Measurements from ENCODE around the gene MTLN.

Gene MTLN

GRCh38 chr2:110180036-110180435, 32.3 kb downstream of the MTLN start:
- Histone ChIP-seq H4K20me1 (ENCODE audit: insufficient read depth) (no peaks in the 10 kb centered on the region), H3K36me3 (ENCODE audit: insufficient read depth) (no peaks in the 10 kb centered on the region), H2AFZ (ENCODE audit: low read depth) (no peak overlapping the region), H3K27me3 (ENCODE audit: insufficient read depth, low read depth) (no peaks in the 10 kb centered on the region), H3K4me1 (ENCODE audit: low read depth, poor library complexity, severe bottlenecking) (no peaks in the 10 kb centered on the region), H3K79me2 (ENCODE audit: insufficient read depth, low read depth) (no peaks in the 10 kb centered on the region), H3K27ac (no peak overlapping the region), H3K4me2 (no peak overlapping the region), H3K4me3 (IDR thresholded peaks at IDR 0.05; ENCODE audit: insufficient read depth, low read depth, low read length) (no peak overlapping the region), H3K9ac (no peak overlapping the region)
- TF ChIP-seq, protein P1, sequence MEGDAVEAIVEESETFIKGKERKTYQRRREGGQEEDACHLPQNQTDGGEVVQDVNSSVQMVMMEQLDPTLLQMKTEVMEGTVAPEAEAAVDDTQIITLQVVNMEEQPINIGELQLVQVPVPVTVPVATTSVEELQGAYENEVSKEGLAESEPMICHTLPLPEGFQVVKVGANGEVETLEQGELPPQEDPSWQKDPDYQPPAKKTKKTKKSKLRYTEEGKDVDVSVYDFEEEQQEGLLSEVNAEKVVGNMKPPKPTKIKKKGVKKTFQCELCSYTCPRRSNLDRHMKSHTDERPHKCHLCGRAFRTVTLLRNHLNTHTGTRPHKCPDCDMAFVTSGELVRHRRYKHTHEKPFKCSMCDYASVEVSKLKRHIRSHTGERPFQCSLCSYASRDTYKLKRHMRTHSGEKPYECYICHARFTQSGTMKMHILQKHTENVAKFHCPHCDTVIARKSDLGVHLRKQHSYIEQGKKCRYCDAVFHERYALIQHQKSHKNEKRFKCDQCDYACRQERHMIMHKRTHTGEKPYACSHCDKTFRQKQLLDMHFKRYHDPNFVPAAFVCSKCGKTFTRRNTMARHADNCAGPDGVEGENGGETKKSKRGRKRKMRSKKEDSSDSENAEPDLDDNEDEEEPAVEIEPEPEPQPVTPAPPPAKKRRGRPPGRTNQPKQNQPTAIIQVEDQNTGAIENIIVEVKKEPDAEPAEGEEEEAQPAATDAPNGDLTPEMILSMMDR (conservative IDR thresholded peaks at IDR 0.05; ENCODE audit: low read depth, low read length): no peak

DNA sequence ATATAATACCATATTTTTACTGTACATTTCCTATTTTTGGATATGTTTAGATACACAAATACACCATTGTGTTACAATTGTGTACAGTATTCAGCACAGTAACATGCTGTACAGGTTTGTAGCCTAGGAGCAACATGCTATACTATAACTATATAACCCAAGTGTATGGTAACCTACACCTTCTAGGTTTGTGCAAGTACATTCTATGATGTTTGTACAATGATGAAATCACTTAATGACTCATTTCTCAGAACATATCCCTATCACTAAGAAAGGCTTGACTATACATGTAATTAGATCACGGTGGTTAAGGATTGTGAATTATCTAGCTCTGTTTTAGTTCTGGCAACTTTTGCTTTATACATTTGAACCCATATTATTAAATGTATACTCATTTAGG, 38.8 kb downstream of the MTLN start:
- H3K4me3 ChIP-seq (IDR thresholded peaks at IDR 0.05; ENCODE audit: insufficient read depth, low read depth, low read length): no peak overlapping the region
- peaks cover 6% of the 10 kb centered on the region for H3K4me1 ChIP-seq (ENCODE audit: low read depth, poor library complexity, severe bottlenecking)
- TF ChIP-seq, protein P1 (conservative IDR thresholded peaks at IDR 0.05; ENCODE audit: low read depth, low read length): no peak
- H3K27me3 ChIP-seq (ENCODE audit: insufficient read depth, low read depth): no peaks in the 10 kb centered on the region
- H2AFZ ChIP-seq (ENCODE audit: low read depth): no peak overlapping the region
- no peak overlapping the region for H3K9ac ChIP-seq
- H3K4me2 ChIP-seq: no peak overlapping the region
- H3K27ac ChIP-seq: no peak overlapping the region
- H4K20me1 ChIP-seq (ENCODE audit: insufficient read depth): no peaks in the 10 kb centered on the region
- H3K79me2 ChIP-seq (ENCODE audit: insufficient read depth, low read depth): no peaks in the 10 kb centered on the region
- no peaks in the 10 kb centered on the region for H3K36me3 ChIP-seq (ENCODE audit: insufficient read depth)

DNA sequence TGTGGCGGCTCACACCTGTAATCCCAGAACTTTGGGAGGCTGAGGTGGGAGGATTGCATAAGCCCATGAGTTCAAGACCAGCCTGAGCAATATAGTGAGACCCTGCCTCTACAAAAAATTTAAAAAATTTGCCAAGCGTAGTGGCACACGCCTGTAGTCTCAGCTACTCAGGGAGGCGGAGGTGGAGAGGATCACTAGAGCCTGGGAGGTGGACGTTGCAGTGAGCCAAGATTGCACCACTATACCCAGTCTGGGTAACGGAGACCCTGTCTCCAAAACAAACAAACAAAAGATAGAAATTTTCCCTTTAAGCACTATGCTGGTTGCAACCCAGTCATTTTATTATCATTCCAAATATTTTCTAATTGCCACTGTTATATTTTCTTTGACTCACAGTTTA, 39.8 kb downstream of the MTLN start:
- TF ChIP-seq, protein P1 (conservative IDR thresholded peaks at IDR 0.05; ENCODE audit: low read depth, low read length): no peak
- Histone ChIP-seq H3K27ac (no peak overlapping the region), H3K27me3 (ENCODE audit: insufficient read depth, low read depth) (no peaks in the 10 kb centered on the region), H2AFZ (ENCODE audit: low read depth) (no peak overlapping the region), H3K79me2 (ENCODE audit: insufficient read depth, low read depth) (no peaks in the 10 kb centered on the region), H3K4me1 (ENCODE audit: low read depth, poor library complexity, severe bottlenecking) (peaks cover 16% of the 10 kb centered on the region), H3K4me2 (no peak overlapping the region), H3K36me3 (ENCODE audit: insufficient read depth) (no peaks in the 10 kb centered on the region), H4K20me1 (ENCODE audit: insufficient read depth) (no peaks in the 10 kb centered on the region), H3K9ac (no peak overlapping the region), H3K4me3 (IDR thresholded peaks at IDR 0.05; ENCODE audit: insufficient read depth, low read depth, low read length) (no peak overlapping the region)

GRCh38 chr2:110170102-110170501, 42.2 kb downstream of the MTLN start:
- Histone ChIP-seq H4K20me1 (ENCODE audit: insufficient read depth) (no peaks in the 10 kb centered on the region), H3K4me1 (ENCODE audit: low read depth, poor library complexity, severe bottlenecking) (peaks cover 26% of the 10 kb centered on the region), H3K4me3 (IDR thresholded peaks at IDR 0.05; ENCODE audit: insufficient read depth, low read depth, low read length) (no peak overlapping the region), H3K27ac (no peak overlapping the region), H3K9ac (no peak overlapping the region), H3K79me2 (ENCODE audit: insufficient read depth, low read depth) (no peaks in the 10 kb centered on the region), H2AFZ (ENCODE audit: low read depth) (no peak overlapping the region), H3K36me3 (ENCODE audit: insufficient read depth) (no peaks in the 10 kb centered on the region), H3K4me2 (no peak overlapping the region), H3K27me3 (ENCODE audit: insufficient read depth, low read depth) (no peaks in the 10 kb centered on the region)
- TF ChIP-seq, protein P1 (conservative IDR thresholded peaks at IDR 0.05; ENCODE audit: low read depth, low read length): no peak

Measured in KMS-11 (cell line).